GM12878 (cell line): Measurements from ENCODE around the gene KIRREL1. TPM values are rescaled to one million over a fixed set of nuclear protein-coding genes. Genes with fewer than 3 reads are reported as not detected.

Experiments used
- ATAC-seq: fragments of 200-7000 bp; cut with Tn5 transposase; 3 replicates; pipeline ENCODE4 v1.9.1; 2020; ENCODE audit warnings: mild to moderate bottlenecking, moderate library complexity
- BruUV-seq: library from RNA; stranded (reverse); fragments of 400-500 nt; replicated peaks from 2 replicates; lab custom pipeline; 2021; lab: Mats Ljungman, UMichigan
- CTCF ChIA-PET: fragments of 300-600 bp; sonication (Branson Sonifier 250); formaldehyde crosslinking; extraction: SDS; loops from one replicate; lab custom pipeline; 2021; ENCODE audit warnings: inconsistent platforms; lab: Yijun Ruan, JAX
- POLR2A ChIA-PET: fragments of 350-600 bp; formaldehyde crosslinking; extraction: SDS; loops from one replicate; lab custom pipeline; 2021; ENCODE audit warnings: inconsistent platforms; lab: Charles Lee
- RAD21 ChIA-PET: fragments of 300-600 bp; sonication (Branson Sonifier 250); formaldehyde crosslinking; loops from one replicate; lab custom pipeline; 2023; ENCODE audit warnings: antibody characterized with exemption; ENCODE audit not compliant: unreplicated experiment; lab: Charles Lee
- SMC1A ChIA-PET: fragments of 300-600 bp; sonication (Branson Sonifier 250); formaldehyde crosslinking; loops from one replicate; lab custom pipeline; 2023; ENCODE audit not compliant: unreplicated experiment, uncharacterized antibody; lab: Charles Lee
- DNase-seq: peaks from one replicate; pipeline ENCODE4 v3.0.0-alpha.2; 2011; ENCODE audit warnings: low read depth, low spot score
- FAIRE-seq: peaks from 3 replicates; lab custom pipeline; 2011; peaks lifted over from hg19 to GRCh38; lab: Jason Lieb, UNC
- H2AFZ ChIP-seq: 2 replicates; pipeline ENCODE4 v1.6.0; 2011; ENCODE audit warnings: low read depth, low read length, control low read depth; ENCODE audit not compliant: control insufficient read depth
- H3K27ac ChIP-seq: 2 replicates; pipeline ENCODE4 v1.5.1; 2011; ENCODE audit warnings: control low read depth; ENCODE audit not compliant: control insufficient read depth, insufficient read depth
- H3K27me3 ChIP-seq, 2 experiments: replicated peaks in 1 of 2; 2 replicates each; pipeline versions ENCODE4 v1.6.0 to v1.6.1; 2011; ENCODE audit warnings: low read length in 1 of 2; ENCODE audit not compliant: control insufficient read depth in 2 of 2, insufficient read depth in 2 of 2
- H3K36me3 ChIP-seq, 2 experiments: 2 replicates each; pipeline ENCODE4 v1.5.1; 2011; ENCODE audit warnings: low read length in 1 of 2; ENCODE audit not compliant: control insufficient read depth in 2 of 2, insufficient read depth in 2 of 2
- H3K4me1 ChIP-seq: 2 replicates; pipeline ENCODE4 v1.6.1; 2011; ENCODE audit warnings: mild to moderate bottlenecking, low read length, moderate library complexity, mixed read lengths; ENCODE audit not compliant: control insufficient read depth, insufficient read depth
- H3K4me2 ChIP-seq: 2 replicates; pipeline ENCODE4 v1.6.0; 2011; ENCODE audit warnings: control low read depth; ENCODE audit not compliant: control insufficient read depth, insufficient read depth
- H3K4me3 ChIP-seq: fragments of 200-600 bp; sonication (generic); 2 replicates; pipeline ENCODE4 v1.5.1; 2016
- H3K79me2 ChIP-seq: 2 replicates; pipeline ENCODE4 v1.6.0; 2011; ENCODE audit warnings: low read length; ENCODE audit not compliant: control insufficient read depth, insufficient read depth
- H3K9ac ChIP-seq: 2 replicates; pipeline ENCODE4 v1.8.0; 2011; ENCODE audit warnings: low read length, control low read depth, mixed read lengths; ENCODE audit not compliant: control insufficient read depth, insufficient read depth
- H3K9me3 ChIP-seq: replicated peaks from 3 replicates; pipeline ENCODE4 v1.5.1; 2011; ENCODE audit warnings: mild to moderate bottlenecking, low read length; ENCODE audit not compliant: control insufficient read depth, insufficient read depth
- H4K20me1 ChIP-seq: 2 replicates; pipeline ENCODE4 v1.6.0; 2011; ENCODE audit not compliant: control insufficient read depth, insufficient read depth
- GABPA ChIP-seq: IDR thresholded peaks from 2 replicates; pipeline ENCODE4 v1.6.1; 2014; ENCODE audit warnings: antibody characterized with exemption, low read depth, mild to moderate bottlenecking, inconsistent platforms
- JUND ChIP-seq: IDR thresholded peaks from 2 replicates; pipeline ENCODE4 v1.6.1; 2012; ENCODE audit warnings: low read depth, mild to moderate bottlenecking, low read length, improper control_type of control experiment, moderate library complexity
- MXI1 ChIP-seq: fragments of 150-350 bp; IDR thresholded peaks from 2 replicates; pipeline ENCODE4 v1.6.1; 2011; ENCODE audit warnings: low read depth, mild to moderate bottlenecking, inconsistent platforms, low read length, improper control_type of control experiment
- NKRF ChIP-seq: fragments of 450-650 bp; conservative IDR thresholded peaks from 2 replicates; pipeline ENCODE4 v1.6.1; 2017; ENCODE audit warnings: mild to moderate bottlenecking, moderate library complexity
- SKIL ChIP-seq: fragments of 450-650 bp; IDR thresholded peaks from 2 replicates; pipeline ENCODE4 v1.6.1; 2017; ENCODE audit warnings: mild to moderate bottlenecking, low read depth, inconsistent platforms; ENCODE audit not compliant: poor library complexity, severe bottlenecking
- USF2 ChIP-seq: IDR thresholded peaks from 2 replicates; pipeline ENCODE4 v1.6.1; 2011; ENCODE audit warnings: low read depth, low read length, improper control_type of control experiment, borderline replicate concordance
- ZNF622 ChIP-seq: fragments of 450-650 bp; IDR thresholded peaks from 2 replicates; pipeline ENCODE4 v1.6.1; 2017; ENCODE audit warnings: mild to moderate bottlenecking, inconsistent platforms
- WGBS: methylation state at CpG from one replicate; pipeline ENCODE4 v1.1.6; 2016; ENCODE audit warnings: low lambda C conversion rate; ENCODE audit not compliant: insufficient replicate concordance, insufficient coverage; ENCODE audit errors: missing lambda C conversion rate; 5-methylcytosine and 5-hydroxymethylcytosine counted together
- in situ Hi-C: fragments of 300-500 bp; cut with MboI; formaldehyde crosslinking; loops from 9 replicates; pipeline ENCODE4 v1.14.3; 2018; ENCODE audit warnings: mixed read lengths
- intact Hi-C: fragments of 100-400 bp; cut with micrococcal nuclease; formaldehyde crosslinking; loops from one replicate; pipeline ENCODE4 v1.14.2; 2022; ENCODE audit not compliant: unreplicated experiment
- polyA plus RNA-seq, 11 experiments: library from polyadenylated mRNA; depleted of rRNA in 4 of 11; unstranded in 6 of 11; stranded (reverse) in 5 of 11; fragments of >200 nt; fragmentation: Nextera tagmentation in 4 of 11; fragmentation: Illumina TruSeq in 1 of 11; extraction: Ambion mirVana in 4 of 11; extraction: Trizol in 1 of 11; gene quantifications; 1 replicate in 1 of 11; 2 replicates in 10 of 11; pipeline versions ENCODE4 v1.2.1 to v1.2.3, GENCODE V29; 2011 to 2016; ENCODE audit warnings: inconsistent platforms in 2 of 11, missing spikeins in 2 of 11, low read depth in 1 of 11
- total RNA-seq, 4 experiments: library from RNA; depleted of rRNA in 3 of 4; stranded (reverse); fragments of >200 nt in 3 of 4; fragmentation: Illumina TruSeq in 1 of 4; extraction: Trizol in 1 of 4; gene quantifications; 2 replicates each; pipeline versions ENCODE4 v1.2.1 to v1.2.3, GENCODE V29; 2013 to 2021

Gene KIRREL1
- total and polyA plus RNA-seq, 10 of the 15 experiments (the other 5 are each of a cell fraction or from before 2014, with no cell fraction given) = 0.15 TPM; not detected in 9

GRCh38 chr1:158003406-158003800, 10.0 kb downstream of the KIRREL1 start:
- no peak for DNase-seq
- in situ Hi-C loops = no loop called here
- Histone ChIP-seq H3K36me3 (no peaks in the 10 kb centered on the region), H3K27me3 (peaks cover 0 to 5% of the 10 kb centered on the region in 2 experiments; a peak in 2 of 4 replicates), H3K9ac (no peak overlapping the region), H3K79me2 (no peaks in the 10 kb centered on the region), H3K4me3 (no peak overlapping the region), H2AFZ (no peak overlapping the region), H4K20me1 (no peaks in the 10 kb centered on the region), H3K4me2 (no peak overlapping the region), H3K27ac (no peak overlapping the region), H3K4me1 (no peaks in the 10 kb centered on the region), H3K9me3 (no peaks in the 10 kb centered on the region)
- intact Hi-C loops = no loop called here
- ChIA-PET POLR2A (no interaction called here), SMC1A (no interaction called here), CTCF (no interaction called here), RAD21 (no interaction called here)
- ATAC-seq = no peak
- FAIRE-seq = no peak
- 3% methylated on average over 5 of the region's 5 CpGs for WGBS
- TF ChIP-seq USF2 (no peak), GABPA (no peak), ZNF622 (no peak), NKRF (no peak), JUND (no peak), MXI1 (no peak), SKIL (no peak)
- BruUV-seq = no TSS peak
